NCI-H1694 (cell line): Measurements from ENCODE around the gene VIP.

Experiments
- DNase-seq: peaks from one replicate; lab custom pipeline; 2025; lab: John Stamatoyannopoulos, UW

The VIP gene

DNA sequence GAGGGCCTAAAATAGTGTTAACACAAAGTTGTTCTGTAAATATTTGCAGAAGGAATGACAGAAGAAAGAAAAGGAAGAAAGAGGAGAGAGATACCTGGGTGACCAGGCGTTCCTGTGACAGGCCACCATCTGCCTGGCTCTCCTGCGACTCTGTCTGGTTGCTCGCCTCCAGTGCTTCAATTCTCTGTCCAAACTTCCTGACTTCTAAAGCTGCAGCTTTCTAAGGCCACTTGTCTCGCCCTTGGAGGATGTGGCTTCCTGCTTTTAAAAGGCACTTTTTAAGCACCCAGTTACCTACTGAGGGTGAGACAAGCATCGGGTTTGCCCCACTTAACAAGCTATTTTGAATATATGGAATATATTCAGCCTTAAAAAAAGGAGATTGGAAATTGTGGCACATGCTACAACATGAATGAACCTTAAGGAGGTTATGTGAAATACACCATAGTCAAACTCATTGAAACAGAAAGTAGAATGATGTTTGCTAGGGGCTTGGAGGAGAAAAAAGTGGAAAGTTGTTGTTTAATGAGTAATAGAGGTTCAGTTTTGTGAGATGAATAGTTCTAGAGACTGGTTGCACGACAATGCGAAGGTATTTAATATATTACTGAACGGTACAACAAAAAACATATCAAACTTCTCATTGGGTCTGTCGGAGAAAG lies 32.8 kb downstream of the VIP start:
- DNase-seq, result no peak

DNA sequence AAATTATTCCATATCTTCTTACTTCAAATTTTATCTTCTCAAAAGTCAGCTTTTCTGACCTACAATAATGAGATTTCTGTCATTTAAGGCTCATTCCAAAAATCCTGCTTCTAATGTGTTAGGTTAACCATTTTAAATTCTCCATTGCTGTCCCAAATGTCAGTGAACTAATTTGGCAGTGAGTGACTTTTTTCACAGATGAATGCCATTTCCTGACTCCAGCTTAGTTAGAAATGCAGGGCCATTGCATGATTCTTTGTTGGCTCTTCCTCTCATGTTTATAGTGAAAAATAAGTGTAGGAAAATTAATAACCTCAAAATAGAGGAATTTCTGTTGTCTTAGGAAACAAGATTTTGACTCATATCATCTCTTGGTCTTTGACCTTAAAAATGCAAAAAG lies 44.1 kb downstream of the VIP start:
- DNase-seq, result no peak

DNA sequence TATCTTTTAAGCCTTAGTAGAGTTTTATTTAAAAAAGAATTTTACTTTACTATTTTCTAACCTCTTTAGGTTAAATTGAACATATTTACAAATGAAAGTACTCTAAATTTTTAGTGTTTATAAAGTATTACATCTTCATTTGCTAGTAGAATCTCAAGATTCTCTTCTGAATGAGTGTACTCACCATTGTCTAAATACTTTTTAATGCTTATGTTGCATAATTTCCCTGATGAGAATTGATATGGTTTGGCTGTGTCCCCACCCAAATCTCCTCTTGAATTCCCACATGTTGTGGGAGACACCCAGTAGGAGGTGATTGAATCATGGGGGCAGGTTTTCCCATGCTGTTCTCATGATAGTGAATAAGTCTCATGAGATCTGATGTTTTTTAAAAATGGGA lies 53.6 kb downstream of the VIP start:
- DNase-seq, result no peak
